CD4-positive, alpha-beta T cell treated with Interleukin-12 subunit alpha and Interleukin-12 subunit beta, for 1 hour (primary cell): ENCODE measurements around the gene HECTD2.
"Not testable (repeated sequence)": the region's sequence is repeated elsewhere in the genome, so short reads cannot be mapped to it uniquely, and the experiment has no call there.

Source experiments
- DNase-seq: peaks from one replicate; pipeline ENCODE4 v3.0.0-alpha.2; 2020

The HECTD2 gene

DNA sequence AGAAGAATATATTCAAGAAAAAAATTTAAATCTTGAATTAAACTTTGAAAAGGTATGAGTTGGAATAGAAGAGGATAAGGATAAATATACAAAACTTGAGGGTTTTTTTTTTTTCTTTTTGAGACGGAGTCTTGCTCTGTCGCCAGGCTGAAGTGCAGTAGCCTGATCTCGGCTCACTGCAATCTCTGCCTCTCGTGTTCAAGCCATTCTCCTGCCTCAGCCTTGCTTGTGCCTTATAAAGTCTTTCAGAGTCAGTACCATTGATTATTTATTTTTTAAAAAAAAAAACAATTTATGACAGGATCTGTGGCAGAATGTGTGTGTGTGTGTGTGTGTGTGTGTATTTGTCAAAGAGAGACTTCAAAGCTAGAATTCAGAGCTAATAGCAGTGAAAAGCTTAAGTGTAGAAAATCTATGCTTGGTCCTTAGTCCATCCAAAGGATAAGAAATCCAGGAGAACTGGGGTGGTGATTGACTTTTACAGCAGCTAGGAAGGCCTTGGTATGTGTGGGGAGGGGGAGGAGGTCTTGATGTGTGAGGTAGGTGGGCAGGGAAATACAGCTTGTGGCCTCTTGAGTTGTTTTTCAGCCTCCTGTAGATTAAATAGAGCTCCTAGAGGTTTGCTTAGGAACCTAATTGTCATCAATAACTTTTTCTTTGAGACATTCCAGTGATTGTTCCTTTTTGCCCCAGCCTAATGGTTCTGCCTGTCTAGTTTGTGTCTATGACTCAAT, 2.4 kb downstream of the HECTD2 start:
- DNase-seq, result no peak

DNA sequence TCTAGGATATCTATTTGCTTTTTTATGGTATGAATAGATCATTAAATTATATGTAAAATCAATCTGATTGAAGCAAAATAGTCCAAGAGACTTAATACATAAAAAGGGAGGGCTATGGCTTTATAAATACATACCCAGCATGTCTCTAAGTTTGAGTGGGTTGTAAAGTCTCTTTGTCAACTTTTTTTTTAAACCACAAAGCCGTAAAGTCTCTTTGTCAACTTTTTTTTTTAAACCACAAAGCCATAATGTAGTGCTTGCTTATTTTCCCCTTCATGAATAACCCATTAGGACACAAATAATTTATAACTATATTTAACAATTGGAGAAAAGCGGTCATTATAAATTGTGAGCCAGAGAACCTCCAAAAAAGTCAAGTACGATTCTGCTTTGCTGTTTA, 5.7 kb downstream of the HECTD2 start:
- no peak for DNase-seq

- DNase-seq, result no peak
Measured at GRCh38 chr10:91416339-91416855, 6.3 kb downstream of the HECTD2 start.

DNA sequence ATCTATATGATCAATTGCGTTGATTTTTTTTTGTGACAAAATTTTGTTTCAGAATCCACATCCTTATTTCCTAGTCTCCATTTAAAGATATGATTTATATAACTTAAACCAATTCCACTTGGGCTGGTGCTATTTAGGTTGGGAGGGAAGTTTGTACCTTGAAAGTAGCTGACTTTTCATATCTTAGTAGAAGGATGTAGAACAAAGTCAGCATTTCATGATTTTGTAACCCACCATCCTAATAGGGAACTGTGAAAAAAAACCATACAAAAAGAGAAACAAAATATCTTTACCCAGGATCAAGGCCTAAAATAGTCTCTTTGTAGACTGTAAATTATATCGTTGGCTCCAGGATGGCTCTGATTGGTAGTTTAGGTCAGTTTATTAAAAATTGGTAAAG, 8.3 kb downstream of the HECTD2 start:
- DNase-seq, result no peak

GRCh38 chr10:91420868-91421267, 10.7 kb downstream of the HECTD2 start:
- no peak for DNase-seq

DNA sequence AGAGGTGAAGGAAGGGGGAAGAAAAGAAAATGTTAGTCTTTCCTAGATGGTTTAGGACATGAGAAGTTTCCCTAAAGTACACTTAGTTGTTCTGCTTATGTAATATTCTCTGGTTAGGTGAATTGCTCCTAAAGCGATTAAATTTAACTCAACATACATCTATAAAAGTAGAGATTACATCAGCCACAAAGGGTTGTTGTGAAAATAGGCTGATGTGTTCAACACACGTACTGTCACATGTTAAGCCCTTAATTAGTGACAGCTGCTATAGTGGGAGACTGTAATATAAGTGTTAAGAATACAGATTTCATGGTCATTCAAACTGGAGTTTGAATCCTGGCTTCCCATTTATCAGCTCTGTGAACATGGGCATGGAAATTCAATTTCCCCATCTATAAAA, 12.8 kb downstream of the HECTD2 start:
- DNase-seq, result no peak

- no peak for DNase-seq
Measured at GRCh38 chr10:91424016-91424415, 13.9 kb downstream of the HECTD2 start.

DNA sequence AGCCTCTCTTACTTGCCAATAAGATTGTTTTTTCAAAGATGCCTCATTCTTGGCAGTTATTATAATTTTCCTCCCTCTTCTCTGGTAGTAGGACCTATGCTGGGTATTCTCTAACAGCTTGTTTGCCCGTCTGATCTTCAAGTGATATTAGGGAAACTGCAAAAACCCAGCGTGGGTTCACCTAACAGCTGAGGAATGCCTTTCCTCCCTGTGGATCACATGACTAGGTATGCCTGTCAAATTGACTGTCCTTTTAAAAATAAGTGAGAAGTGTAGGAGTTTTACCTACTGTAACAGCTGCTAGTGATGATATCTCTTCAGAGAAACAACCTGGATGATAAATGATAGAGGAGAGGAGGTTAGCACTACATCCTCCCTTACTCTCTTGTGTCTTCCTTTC, 22.0 kb downstream of the HECTD2 start:
- no peak for DNase-seq

GRCh38 chr10:91433620-91434019, 23.5 kb downstream of the HECTD2 start:
- no peak for DNase-seq

DNA sequence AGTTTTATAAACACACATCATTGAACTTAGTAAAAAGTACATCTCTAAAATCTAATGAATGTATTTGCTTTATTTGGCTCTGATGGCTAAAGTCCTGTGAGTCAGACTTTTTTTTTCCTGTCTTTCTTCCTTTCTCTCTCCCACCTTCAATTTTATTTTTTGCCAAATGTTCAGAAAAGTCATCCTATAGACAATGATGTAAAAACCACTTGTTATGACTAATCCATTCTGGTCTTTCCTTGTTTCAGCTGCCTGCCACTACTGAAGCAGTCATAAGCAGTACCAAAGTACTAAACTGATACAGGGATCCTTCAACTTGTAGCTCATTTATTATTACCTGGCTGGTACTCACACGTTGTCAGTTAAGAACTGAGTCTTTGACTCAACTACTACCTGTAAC, 23.9 kb downstream of the HECTD2 start:
- no peak for DNase-seq

DNA sequence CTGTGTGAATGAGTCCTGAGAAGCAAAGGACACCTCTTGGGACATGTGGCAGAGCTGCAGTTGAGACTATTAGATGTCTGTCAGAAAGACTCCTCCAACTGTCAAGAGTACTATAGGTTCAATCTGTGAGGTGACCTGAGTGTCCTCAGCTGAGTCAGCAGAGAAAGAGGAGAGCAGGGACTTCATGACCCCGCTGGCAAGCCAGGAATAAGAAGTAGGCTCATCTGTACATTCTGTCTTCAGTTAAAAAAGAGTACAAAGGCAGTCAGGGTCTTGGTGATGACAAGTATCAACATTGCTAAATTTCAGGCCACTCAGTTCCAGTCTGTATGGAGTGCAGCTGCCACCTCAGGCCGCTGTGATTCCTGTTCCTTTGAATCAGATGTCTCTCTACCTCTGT, 25.1 kb downstream of the HECTD2 start:
- no peak for DNase-seq

DNA sequence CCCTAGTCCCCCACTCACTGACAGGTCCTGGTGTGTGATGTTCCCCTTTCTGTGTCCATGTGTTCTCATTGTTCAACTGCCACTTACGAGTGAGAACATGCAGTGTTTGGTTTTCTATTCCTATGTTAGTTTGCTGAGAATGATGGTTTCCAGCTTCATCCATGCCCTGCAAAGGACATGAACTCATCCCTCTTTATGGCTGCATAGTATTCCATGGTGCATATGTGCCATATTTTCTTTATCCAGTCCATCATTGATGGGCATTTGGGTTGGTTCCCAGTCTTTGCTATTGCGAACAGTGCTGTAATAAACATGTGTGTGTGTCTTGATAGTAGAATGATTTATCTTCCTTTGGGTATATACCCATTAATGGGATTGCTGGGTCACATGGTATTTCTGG, 28.1 kb downstream of the HECTD2 start:
- DNase-seq, result not testable (repeated sequence)

DNA sequence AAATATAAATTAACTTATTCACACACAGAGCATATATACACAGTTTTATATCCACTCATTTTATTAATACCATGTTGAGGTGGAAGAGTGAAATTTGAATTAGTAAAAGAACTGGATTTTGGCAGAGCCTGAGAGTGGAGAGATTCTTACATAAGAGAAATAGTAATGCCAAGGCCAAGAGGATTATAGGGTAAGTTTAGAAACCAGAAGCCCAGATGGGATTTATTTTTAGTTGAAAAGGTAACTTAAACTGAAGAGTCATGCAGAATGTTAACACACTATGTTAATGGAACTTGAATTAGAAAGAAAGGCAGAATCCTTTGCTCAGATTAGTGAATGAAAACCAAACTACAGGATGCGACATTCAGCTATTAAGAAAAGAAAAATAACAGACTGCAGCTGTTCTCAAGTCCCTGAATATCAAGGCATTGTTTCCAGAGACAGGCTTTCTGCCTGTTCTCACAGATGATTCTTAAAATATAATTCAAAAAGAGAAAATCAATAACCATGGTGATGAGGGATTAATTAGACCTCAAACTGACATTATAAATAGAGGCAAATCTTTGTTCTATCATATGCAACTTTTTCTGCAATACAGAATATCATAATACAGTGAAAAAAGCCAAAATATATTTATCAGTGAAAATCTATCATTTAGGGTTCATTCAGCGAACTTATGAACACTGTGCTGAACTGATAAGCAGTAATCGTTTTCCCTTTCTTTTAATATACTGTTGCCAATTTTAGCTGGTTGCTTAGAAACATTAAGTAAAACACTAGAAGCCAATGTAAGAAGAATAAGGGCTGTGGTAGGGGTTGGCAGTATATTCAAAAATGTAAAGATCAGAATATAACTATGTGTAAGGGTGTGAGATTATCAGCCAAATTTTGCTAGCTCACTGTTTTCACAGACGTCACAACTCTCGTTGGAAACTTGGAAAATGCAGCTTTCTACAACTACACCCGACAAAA, 34.4 kb downstream of the HECTD2 start:
- DNase-seq, result no peak

- DNase-seq, result no peak
Measured at GRCh38 chr10:91452063-91452462, 41.9 kb downstream of the HECTD2 start.

DNA sequence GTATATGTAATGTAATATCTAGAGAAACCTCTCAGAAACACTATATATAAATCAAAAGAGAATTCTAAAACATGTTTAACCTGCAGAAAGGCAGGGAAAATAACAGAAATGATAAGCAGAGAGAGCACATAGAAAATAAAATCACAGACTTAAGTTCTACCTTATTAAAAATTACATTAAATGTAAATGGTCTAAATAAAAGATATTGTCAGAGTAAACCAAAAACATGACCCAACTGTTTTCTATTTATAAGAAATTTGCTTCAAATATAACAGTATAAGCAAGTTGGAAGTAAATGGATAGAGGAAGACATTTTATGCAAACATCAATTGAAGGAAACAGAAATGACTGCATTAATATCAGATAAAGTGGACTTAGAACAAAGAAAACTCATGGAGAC, 43.4 kb downstream of the HECTD2 start:
- DNase-seq, result no peak

DNA sequence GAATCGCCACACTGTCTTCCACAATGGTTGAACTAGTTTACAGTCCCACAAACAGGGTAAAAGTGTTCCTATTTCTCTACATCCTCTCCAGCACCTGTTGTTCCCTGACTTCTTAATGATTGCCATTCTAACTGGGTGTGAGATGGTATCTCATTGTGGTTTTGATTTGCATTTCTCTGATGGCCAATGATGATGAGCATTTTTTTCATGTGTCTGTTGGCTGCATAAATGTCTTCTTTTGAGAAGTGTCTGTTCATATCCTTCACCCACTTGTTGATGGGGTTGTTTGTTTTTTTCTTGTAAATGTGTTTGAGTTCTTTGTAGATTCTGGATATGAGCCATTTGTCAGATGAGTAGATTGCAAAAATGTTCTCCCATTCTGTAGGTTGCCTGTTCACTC, 45.0 kb downstream of the HECTD2 start:
- not testable (repeated sequence) for DNase-seq

DNA sequence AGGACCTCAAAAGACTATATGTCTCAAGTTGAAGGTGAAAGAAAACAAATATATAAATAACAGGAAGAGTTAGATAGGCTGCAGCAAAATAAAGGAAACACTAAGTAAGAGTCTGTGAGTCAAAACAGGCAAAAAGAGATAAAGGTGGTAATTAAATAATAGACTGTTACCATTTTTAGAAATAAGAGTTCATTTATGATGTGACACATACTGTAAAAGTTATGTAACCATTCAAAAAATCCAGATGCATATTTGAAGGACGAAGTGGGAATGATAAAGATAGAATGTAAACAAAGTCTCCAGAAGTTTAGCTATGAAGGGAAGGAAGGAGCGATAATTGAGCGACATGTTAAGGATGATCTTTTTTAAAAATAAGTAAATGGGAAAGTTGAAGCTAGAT, 50.5 kb downstream of the HECTD2 start:
- DNase-seq, result no peak

GRCh38 chr10:91462423-91462822, 52.3 kb downstream of the HECTD2 start:
- no peak for DNase-seq

DNA sequence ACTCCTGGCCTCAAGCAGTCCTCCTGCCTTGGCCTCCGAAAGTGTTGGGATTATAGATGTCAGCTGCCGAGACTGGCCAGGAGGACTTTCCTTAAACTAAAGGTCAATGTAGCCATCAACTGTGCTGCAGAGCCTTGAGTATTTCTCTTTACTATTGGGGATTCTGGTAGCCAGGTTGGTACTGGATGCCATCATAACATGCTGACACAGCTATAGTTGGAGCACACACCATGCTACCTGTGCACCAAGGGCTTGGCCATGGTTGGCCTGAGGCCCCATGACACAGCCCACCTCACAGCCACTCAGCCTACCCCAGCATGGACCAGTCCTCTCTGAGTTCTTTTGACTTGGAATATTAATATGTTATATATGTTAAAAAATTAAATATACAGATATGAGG, 54.4 kb downstream of the HECTD2 start:
- DNase-seq, result no peak

- DNase-seq, result no peak
Measured at GRCh38 chr10:91465261-91465660, 55.1 kb downstream of the HECTD2 start.

- no peak for DNase-seq
Measured at GRCh38 chr10:91467114-91467513, 57.0 kb downstream of the HECTD2 start.

- DNase-seq, result no peak
Measured at GRCh38 chr10:91471602-91472001, 61.5 kb downstream of the HECTD2 start.

DNA sequence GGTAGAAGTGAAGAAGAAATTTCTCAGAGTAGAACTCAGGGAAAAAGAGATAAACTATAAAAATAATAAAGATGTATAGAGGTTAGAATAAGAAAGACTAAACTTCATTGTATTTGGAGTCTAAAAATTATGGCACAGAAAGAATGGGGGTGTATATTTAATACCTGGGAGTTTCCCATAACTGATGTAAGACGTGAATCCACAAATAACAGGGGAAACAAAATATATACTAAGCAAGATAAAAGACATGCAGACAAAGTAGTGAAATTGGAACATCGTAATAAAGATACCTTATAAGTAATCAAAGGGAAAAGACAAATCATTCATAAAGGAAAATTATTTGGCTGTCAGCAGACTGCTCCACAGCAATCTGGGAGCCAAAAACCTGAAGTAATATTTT, 62.8 kb downstream of the HECTD2 start:
- DNase-seq, result no peak

GRCh38 chr10:91474009-91474408, 63.9 kb downstream of the HECTD2 start:
- no peak for DNase-seq
